ENCODE measurements around the gene ARHGEF35.
"Not testable (repeated sequence)": the region's sequence is repeated elsewhere in the genome, so short reads cannot be mapped to it uniquely, and the experiment has no call there.

ARHGEF35 gene

DNA sequence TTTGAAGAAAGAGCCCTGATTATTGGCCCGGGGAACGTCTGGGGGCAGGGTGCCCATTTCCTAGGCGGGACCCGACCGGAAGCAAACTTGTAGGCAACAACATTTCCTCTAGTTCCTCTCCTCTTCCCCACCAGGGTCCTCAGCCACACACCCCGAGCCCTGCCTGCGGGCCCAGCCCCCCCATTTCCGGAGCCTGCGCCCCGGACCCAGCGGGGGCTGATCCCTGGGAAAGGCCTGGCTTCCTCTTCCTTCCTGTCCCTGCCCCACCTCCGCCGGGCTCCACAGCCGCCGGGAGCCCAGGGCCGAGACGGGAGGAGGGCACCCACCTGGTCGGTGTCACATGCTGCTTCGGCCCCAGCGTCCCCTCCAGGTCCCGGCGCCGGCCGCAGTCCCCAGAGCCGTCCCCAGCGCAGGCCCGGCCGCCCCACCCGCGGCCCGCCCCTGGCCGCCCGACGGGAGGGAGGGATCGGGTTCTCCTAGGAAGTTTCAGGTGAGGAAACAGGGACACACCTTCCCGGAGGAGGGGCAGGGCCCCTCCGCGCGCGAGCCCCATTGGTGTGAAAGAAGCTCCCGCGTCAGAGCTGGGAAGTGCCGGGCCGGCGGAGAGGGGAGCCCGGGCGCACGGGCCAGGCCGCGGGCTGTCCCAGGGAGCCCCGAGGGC, at the start of gene ARHGEF35:
Gene ARHGEF35, minus strand, starts transcription at position 622 of the 661 bp plus-strand sequence. CDS start 7,450 bp downstream, outside the sequence.
- DNase-seq, result not testable (repeated sequence)

DNA sequence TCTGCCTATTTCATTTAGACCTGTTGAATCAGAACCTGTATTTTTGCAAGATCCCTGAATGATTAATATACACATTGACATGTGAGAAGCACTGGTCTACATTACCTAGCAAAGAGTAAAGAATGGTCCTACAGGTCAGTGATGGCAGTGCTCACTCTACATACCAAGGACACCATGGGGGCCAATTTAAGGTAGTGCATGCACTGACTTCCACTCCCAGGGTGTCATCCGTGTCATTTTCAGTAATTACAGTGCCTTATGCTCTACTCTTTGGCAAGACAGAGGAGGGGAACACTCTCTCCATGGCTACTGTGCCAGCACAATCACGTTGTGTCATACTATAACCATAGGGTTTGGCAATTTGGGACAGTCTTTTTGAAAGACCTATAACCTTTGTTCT, 49.7 kb upstream of the ARHGEF35 start:
- not testable (repeated sequence) for DNase-seq

GRCh38 chr7:144239365-144239764, 43.7 kb upstream of the ARHGEF35 start, which contains the start of gene OR2A42:
Gene OR2A42, minus strand, starts transcription at chr7:144239605. Its CDS starts 6,762 bp downstream, at chr7:144232843.
- not testable (repeated sequence) for DNase-seq

DNA sequence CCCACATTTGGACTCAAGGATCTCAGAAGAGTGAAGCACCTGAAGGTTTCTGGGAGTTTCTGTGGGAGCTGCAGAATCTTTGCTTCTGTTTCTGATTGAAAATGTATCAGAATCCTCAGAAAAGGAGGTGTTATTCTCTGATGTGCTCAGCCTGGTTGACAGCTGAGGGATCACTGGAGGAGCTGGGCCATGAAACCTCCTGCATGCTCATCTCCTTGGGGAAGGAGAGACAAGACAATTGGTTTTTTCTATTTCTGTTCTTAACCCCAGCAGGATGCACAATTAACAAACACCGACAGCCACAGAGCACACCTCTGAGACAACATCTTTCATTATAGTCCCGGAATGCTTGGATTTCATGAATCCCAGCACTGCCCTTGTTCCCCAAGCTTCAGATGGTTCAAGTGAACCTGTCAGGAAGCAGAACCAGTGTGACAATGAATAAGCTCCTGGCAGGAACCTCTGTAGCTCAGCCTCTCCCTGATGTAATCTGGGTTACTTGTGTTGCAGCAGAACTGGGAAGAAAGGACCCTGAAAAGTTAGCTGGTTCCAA, 43.0 kb upstream of the ARHGEF35 start:
- not testable (repeated sequence) for DNase-seq

- not testable (repeated sequence) for DNase-seq
These were observed 37.4 kb upstream of the ARHGEF35 start for GRCh38 chr7:144233039-144233438.

DNA sequence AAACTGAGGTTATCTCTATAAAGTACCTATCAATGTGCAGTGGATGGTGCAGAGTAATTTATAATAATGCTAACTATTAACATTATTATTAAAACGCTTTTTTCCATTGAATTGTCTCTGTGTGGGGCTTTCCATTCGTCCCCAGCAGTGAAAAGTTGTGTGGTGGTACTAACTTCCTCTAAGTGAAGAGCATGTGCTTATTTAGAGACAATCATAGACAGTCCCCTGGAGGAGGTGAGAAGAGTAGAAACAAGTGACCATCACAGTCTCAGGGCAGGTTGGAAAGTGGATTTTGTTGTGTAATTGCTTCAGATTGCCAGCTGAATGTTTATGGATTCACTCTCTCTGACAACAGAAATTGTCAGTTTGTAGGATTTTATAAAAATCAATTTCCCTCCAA, 35.4 kb upstream of the ARHGEF35 start:
- DNase-seq, result not testable (repeated sequence)

DNA sequence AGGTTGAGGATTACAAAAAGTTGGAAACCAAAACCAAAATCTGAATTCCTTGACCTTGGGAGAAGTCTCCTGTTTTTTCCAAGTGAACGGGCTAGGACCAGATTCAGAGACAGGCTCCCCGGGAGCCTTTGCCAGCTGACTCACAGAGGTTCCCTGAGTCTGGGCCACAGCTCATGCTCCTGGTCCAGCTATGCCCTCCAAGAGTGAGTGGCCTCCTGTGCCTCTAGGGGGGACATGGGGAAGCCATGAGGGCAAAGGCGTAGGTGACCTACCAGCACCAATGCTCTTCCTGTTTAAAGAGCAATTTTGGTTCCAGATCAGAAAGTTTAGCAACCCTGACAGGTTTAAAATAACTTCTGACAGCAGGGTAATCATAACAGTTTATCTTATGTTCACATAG, 33.2 kb upstream of the ARHGEF35 start:
- not testable (repeated sequence) for DNase-seq

DNA sequence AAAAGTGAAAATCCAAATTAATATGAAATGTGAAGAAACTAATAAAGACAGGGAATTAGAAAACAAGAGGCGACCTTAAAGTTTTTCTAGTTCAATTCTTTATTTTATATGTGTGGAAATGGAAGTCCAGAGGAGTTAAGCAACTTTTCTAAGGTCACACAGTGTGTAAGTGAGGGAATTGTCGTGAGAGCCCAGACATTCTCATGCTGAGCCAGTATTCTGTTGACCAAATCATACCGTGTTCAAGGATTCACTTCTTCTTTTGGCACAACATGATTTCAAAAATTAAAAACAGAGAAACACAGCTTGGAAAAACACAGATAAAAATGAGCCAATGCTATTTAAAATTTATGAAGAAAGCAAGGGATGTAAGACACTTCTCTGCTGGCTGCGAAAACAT, 31.2 kb upstream of the ARHGEF35 start:
- DNase-seq, result not testable (repeated sequence)

GRCh38 chr7:144223675-144224074, 28.0 kb upstream of the ARHGEF35 start:
- DNase-seq, result not testable (repeated sequence)

DNA sequence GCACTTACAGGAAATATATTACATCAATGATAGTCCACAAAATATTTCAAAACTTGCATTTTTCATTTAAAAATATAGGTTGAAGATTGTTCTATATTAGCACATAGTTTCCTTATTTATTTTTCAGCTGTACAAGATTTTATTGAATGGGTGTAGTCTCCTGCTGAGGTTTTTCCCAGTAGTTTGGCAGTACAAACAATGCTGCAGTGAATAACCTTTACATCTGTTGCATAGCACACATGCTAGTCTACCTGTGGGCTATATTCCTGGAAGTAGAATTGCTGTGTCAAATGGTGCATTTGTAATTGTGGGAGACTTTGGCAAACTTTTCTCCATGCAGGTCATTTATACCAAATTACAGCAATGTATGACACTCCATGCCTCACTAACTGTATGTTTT, 24.9 kb upstream of the ARHGEF35 start:
- not testable (repeated sequence) for DNase-seq

DNA sequence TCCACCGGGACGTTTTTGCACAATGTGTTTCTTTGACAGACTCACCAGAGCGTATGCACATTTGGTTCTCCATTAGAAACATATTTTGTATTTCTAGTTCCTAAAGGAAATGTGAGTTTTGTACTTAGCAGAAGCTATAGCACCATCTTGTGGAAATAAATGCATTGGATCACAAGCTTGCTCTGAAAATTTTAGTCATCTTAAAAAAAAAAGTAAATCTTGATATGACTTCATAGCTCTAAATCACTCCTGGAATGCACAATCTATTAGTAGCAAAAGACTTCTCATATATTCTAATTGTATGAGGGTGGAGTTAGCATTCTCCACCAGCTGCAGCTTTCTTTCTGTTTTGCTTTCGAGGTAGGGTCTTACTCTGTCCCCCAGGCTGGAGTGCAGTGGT, 23.5 kb upstream of the ARHGEF35 start:
- DNase-seq, result not testable (repeated sequence)

DNA sequence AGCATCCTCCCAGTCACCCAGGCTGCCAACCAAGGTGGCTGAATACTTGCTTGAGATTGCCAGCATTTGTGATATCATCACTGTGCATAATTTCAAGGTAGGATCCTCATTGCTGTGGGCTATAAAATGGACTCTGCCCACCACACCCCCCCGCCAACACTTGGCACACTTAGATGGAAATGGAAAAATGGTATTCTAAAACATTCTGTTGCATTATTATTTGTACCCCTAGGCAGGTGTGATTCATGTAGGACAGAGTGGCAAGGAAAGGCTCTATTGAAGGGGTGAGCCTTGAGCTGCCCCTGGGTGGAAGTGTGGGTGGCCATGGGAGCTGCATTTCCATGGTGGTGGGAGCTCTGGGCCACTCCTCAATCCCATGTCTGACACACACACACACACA, 22.9 kb upstream of the ARHGEF35 start:
- DNase-seq, result not testable (repeated sequence)

GRCh38 chr7:144217200-144217599, 21.6 kb upstream of the ARHGEF35 start:
- DNase-seq, result not testable (repeated sequence)

DNA sequence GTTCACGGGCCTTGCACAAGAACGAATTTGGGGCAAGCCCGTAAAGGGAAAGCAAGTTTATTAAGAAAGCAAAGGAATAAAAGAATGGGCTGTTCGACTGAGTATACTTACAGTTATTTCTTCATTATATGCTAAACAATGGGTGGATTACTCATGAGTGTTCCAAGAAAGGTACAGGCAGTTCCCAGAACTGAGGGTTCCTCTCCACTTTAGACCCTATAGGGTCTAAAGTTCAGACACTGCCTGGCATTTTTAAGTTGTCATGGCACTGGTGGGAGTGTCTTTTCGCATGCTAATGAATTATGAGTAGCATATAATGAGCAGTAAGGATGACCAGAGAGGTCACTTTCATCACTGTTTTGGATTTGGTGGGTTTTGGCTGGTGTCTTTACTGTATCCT, 9.7 kb upstream of the ARHGEF35 start:
- not testable (repeated sequence) for DNase-seq

DNA sequence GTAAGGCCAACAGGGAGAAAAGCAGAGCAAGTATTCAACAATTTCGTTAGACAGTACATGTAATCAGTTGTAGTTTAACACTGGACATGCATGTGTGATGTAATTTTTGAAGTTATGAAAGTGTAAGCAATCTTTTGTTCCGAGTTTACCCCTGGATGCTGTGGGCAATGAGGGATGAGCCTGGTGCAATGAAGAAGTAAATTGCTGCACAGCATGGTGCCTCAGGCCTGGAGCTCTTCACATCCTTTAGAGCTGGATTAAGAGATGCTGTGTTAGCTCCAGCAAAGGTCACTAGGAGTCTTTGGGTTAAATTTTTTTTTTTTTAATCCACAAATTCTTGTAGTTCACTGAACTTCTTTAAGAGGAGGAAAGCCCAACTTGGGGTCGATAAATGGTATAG, 7.5 kb upstream of the ARHGEF35 start:
- not testable (repeated sequence) for DNase-seq

- not testable (repeated sequence) for DNase-seq
These were observed 6.3 kb upstream of the ARHGEF35 start for GRCh38 chr7:144201978-144202377.

DNA sequence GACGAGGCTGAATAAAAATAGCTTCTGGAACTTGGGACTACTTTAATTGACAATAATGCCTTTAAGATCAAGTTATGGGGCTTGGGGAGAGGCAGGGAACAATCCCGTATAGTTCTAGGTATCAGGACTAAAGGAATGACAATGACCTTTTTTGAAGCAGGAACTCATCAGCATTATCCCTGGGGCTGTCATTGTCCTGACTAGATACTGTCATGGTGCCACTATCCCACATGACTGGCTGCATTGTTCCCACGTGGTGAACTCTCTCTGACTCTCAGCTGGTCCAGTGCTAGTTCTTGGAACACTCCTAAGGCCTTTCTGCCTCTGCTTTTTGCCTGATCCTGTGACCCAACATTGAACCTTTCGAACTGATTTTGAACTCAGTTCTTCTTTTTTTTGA, 3.3 kb upstream of the ARHGEF35 start:
- DNase-seq, result not testable (repeated sequence)

DNA sequence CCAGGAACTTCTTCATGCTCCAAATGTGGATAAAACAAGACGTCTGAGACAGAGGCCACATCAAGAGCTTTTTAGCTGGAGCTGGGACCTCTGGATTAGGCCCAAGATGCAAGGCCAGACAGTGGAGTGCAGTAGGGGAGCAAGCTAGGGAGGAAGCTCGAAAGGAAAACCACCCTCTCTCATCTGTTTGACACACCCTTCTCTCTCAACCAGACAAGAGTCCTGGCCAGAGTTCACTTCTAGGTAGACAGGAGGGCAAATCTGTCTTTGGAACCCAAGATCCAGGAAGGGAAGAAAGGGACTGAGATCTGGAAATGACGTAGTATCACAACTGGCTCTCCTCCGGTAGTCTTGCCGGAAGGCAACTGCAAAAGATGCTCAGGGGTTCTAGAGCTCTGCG, 1.2 kb downstream of the ARHGEF35 start:
- DNase-seq, result not testable (repeated sequence)

DNA sequence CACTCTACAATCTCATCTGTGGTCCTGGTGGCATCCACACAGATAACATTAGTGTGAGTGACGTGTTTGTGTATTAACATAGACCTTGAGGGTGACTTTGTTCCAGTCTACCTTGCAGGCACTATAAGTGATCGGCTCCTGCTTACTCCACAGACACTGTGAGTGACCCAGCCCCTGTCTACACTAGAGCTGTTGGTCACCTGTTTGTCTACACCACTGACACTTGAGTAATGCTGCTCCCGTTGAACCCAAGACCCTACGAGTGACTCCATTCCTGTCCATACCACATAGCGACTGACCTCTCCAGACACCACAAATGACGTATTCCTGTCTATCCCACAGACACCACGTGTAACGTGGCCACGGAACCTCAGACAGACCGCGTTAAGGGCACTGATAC, 1.9 kb downstream of the ARHGEF35 start:
- not testable (repeated sequence) for DNase-seq

DNA sequence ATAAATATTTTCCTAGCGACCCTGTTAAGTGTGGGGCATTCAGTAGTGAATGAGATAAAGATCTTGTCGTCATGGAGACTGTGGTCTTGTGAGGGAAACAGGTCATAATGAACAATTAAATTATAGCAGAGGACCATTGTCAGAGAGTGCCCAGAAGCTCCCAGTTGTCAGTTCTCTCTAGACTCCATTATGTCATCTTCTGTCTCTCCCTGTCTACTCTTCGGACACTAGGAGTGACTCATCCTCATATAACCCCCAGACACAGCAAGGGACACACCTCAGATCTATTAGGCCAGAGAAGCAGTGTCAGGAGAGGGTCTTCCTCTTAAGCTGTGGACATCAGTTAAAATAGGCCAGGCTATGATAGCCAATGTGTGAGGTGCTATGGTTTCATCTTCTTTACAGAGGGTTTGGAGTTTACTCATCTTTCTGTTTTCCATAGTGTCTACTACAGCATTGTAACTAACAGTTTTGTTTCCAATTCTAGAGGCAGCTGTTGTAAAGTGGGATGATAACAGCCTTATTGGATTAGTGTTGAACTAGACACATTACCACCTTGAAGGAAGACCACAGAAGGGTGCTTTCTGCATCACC, 7.0 kb downstream of the ARHGEF35 start:
- not testable (repeated sequence) for DNase-seq

GRCh38 chr7:144187848-144188247, 7.8 kb downstream of the ARHGEF35 start:
- not testable (repeated sequence) for DNase-seq

GRCh38 chr7:144183166-144183565, 12.5 kb downstream of the ARHGEF35 start, which contains the start of gene CTAGE4:
Gene CTAGE4, plus strand, starts transcription at chr7:144183466. Its CDS starts 38 bp downstream, at chr7:144183504.
- DNase-seq, result not testable (repeated sequence)

DNA sequence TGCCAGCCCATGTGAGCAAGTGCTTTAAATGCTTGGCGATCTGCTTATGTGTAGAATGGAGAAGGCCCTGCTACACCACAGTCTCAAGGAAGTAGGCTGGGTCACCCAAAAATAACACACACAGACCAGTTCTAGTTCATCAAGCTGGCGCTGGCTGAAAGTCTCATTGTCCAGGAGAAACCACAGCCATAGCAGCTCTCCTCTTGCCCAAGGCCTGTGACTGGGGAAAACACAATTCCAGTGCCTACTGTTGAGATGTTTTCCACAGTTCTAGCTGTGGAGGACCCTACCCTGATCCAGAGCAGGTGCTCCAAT, 16.5 kb downstream of the ARHGEF35 start:
- DNase-seq, result not testable (repeated sequence)

Data from CD4-positive, alpha-beta T cell treated with Interleukin-4 for 4 hours (primary cell).